Measurements from ENCODE around the gene CD300LB.
"Not testable (repeated sequence)": the region's sequence is repeated elsewhere in the genome, so short reads cannot be mapped to it uniquely, and the experiment has no call there.

Gene CD300LB

DNA sequence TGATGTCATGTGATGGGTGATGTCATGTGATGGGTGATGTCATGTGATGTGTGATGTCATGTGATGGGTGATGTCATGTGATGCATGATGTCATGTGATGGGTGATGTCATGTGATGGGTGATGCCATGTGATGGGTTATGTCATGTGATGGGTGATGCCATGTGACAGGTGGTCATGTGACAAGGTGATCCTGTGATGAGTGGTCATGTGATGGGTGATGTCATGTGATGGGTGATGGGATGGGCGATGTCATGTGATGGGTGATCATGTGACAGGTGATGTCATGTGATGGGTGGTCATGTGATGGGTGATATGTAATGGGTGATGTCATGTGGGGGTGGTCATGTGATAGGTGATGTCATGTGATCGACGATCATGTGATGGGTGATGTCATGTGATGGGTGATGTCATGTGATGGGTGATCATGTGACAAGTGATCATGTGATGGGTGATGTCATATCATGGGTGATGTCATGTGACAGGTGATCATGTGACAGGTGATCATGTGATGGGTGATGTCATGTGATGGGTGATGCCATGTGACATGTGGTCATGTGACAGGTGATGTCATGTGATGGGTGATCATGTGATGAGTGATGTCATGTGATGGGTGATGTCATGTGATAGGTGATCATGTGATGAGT lies 17.2 kb downstream of the CD300LB start:
- TF ChIP-seq, protein P1, sequence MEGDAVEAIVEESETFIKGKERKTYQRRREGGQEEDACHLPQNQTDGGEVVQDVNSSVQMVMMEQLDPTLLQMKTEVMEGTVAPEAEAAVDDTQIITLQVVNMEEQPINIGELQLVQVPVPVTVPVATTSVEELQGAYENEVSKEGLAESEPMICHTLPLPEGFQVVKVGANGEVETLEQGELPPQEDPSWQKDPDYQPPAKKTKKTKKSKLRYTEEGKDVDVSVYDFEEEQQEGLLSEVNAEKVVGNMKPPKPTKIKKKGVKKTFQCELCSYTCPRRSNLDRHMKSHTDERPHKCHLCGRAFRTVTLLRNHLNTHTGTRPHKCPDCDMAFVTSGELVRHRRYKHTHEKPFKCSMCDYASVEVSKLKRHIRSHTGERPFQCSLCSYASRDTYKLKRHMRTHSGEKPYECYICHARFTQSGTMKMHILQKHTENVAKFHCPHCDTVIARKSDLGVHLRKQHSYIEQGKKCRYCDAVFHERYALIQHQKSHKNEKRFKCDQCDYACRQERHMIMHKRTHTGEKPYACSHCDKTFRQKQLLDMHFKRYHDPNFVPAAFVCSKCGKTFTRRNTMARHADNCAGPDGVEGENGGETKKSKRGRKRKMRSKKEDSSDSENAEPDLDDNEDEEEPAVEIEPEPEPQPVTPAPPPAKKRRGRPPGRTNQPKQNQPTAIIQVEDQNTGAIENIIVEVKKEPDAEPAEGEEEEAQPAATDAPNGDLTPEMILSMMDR (conservative IDR thresholded peaks at IDR 0.05; ENCODE audit: low read depth, low read length): no peak
- H3K4me3 ChIP-seq (ENCODE audit: low read length): no peak overlapping the region
- peak; percentile 4 for DNase-seq (ENCODE audit: low read depth)

DNA sequence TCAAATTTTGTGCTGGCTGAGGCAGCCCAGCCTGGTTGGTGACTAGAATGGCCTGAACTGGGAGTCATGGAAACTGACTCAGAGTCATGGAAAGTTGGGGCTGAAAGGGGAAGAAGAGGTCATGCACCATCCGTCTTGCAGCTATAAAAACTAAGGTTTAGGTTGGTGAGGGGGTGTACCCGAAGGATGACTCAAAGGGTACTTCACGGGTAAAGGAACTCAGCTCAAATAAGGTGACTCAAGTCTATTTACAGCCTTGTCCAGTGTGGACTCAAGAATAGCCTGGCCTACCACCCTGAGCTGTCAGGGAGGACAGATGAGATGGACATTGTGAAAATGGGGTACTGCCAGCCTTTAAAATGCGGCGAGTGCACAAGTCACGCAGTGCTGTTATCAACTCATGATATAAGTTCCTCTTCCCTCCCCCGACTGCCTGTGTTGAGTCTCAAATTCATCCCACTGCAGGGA lies 18.6 kb downstream of the CD300LB start:
- no peak overlapping the region for H3K4me3 ChIP-seq (ENCODE audit: low read length)
- TF ChIP-seq, protein P1 (conservative IDR thresholded peaks at IDR 0.05; ENCODE audit: low read depth, low read length): no peak
- peak; percentile 14 for DNase-seq (ENCODE audit: low read depth)

DNA sequence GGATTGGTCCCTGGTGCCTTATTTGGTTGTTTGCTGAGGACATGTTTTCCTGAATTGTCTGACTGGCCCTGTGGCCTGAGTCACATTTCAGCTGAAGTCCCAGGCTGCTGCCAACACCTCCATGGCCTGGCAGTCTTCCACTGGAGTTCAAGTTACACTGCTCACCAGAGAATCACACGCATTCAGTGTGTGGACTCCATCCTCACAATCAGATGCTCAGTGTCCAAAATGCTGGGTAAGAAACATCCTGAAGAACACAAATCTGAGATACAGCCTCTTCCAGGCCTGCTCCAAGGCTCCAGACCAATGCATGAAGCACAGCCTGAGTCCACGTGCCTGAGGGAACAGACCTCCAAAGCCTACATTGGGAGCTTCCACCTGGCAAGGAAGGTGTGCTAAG lies 19.2 kb downstream of the CD300LB start:
- TF ChIP-seq, protein P1 (conservative IDR thresholded peaks at IDR 0.05; ENCODE audit: low read depth, low read length): no peak
- DNase-seq (ENCODE audit: low read depth): peak; percentile 15
- H3K4me3 ChIP-seq (ENCODE audit: low read length): no peak overlapping the region

DNA sequence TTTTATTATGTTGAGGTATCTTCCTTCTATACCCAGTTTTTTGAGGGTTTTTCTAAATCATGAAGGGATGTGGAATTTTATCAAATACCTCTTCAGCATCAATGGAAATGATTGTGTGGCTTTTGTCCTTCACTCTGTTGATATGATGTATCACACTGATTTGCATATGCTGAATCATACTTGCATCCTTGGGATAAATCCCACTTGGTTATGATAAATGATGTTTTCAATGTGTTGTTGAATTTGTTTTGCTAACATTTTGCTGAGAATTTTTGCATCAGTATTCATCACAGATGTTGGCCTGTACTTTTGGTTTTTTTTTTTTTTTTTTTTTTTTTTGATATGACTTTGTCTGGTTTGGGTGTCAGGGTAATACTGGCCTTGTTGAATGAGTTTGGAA lies 23.1 kb downstream of the CD300LB start:
- TF ChIP-seq, protein P1 (conservative IDR thresholded peaks at IDR 0.05; ENCODE audit: low read depth, low read length): no peak
- H3K4me3 ChIP-seq (ENCODE audit: low read length): no peak overlapping the region
- DNase-seq (ENCODE audit: low read depth): no peak

DNA sequence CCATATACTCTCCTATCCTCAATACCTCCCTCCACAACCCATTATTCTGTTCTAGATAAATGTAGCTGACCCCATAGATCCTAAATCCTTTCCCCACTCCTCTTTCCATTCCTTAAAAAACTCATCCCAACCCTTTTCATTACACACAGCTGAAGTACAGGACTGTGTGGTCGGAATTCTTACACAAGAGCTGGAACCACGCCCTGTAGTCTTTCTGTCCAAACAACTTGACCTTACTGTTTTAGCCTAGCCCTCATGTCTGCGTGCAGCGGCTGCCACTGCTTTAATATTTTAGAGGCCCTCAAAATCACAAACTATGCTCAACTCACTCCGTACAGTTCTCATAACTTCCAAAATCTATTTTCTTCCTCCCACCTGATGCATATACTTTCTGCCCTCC lies 27.3 kb downstream of the CD300LB start:
- H3K4me3 ChIP-seq (ENCODE audit: low read length); DNase-seq (ENCODE audit: low read depth): not testable (repeated sequence)

DNA sequence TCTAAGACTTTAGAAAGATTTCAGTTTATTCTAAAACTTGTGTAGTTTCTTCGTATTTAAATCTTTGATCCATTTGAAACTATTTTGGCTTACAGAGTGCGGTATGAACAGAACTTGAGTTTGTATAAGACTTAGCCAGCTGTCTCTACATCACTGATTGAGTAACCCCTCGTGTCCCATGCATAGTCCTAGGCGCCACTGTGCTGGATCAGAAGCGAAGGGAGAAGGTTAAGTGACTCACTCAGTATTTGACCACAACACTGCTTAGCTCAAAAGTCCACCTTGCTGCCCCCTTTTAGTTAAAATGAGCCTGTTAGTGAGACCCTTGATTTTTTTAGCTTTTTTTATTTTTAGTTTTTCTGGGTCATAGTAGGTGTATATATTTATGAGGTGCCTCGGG lies 28.4 kb downstream of the CD300LB start:
- no peak overlapping the region for H3K4me3 ChIP-seq (ENCODE audit: low read length)
- DNase-seq (ENCODE audit: low read depth): no peak
- TF ChIP-seq, protein P1 (conservative IDR thresholded peaks at IDR 0.05; ENCODE audit: low read depth, low read length): no peak

DNA sequence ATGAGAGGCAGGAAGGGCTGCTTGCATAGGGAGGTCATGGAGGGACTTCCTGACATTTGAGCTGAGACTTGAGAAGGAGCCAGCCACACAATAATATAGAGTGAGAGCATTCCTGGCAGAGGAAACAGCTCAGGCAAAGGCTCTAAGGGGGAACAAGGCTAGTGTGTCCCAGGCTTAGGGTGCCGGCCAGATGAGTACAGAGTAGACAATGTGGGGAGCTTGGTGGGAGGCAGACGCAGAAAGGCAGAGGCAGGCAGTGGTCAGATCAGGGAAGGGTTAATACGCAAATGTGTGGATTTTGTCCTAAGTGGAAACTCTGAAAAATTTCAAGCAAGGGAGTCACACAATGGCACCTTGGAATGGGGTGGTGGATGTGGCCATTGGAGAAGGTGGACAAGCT lies 31.3 kb downstream of the CD300LB start:
- no peak overlapping the region for H3K4me3 ChIP-seq (ENCODE audit: low read length)
- TF ChIP-seq, protein P1 (conservative IDR thresholded peaks at IDR 0.05; ENCODE audit: low read depth, low read length): no peak
- no peak for DNase-seq (ENCODE audit: low read depth)

All from retinal pigment epithelial cell (primary cell).